ENCODE results near the gene SELENBP1.
"Not testable (repeated sequence)": the region's sequence is repeated elsewhere in the genome, so short reads cannot be mapped to it uniquely, and the experiment has no call there.

The SELENBP1 gene

DNA sequence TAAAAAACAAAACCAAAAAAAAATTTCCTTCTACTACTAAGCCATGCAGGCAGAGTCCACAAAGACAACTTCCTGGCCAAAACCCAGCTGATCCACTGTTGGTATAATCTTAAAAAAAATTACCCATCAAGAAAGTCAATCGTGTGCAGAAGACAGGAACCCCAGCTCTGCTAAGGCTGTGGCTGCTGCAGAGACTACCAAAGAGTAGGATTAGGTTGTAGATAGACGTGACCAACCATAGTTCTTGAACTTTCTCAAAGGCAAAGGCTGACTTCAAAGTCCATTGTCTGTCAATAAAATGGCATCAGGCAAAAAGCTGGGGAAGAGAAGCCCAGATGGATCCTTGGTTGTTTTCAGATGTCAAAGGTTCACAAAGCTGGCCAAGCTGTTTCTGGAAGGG, 30.3 kb upstream of the SELENBP1 start:
- H3K27me3 ChIP-seq (replicated peaks; ENCODE audit: control insufficient read depth, insufficient read depth, low read length, poor library complexity, severe bottlenecking) = no peaks in the 10 kb centered on the region
- no peak for DNase-seq
- H3K4me3 ChIP-seq (ENCODE audit: insufficient read depth, low read depth, low read length, poor library complexity, severe bottlenecking) = no peak overlapping the region
- peaks cover 59% of the 10 kb centered on the region for H3K36me3 ChIP-seq (ENCODE audit: control insufficient read depth, insufficient read depth, low read length)
- no peaks in the 10 kb centered on the region for H3K9me3 ChIP-seq (ENCODE audit: control insufficient read depth, low read length)
- peaks cover 9% of the 10 kb centered on the region for H3K4me1 ChIP-seq (ENCODE audit: control insufficient read depth, insufficient read depth, low read length, poor library complexity, severe bottlenecking)
- no peak overlapping the region for H3K27ac ChIP-seq (ENCODE audit: insufficient read depth, low read length, poor library complexity, severe bottlenecking)

GRCh38 chr1:151401860-151402259, 29.4 kb upstream of the SELENBP1 start:
- H3K27ac ChIP-seq (ENCODE audit: insufficient read depth, low read length, poor library complexity, severe bottlenecking) = no peak overlapping the region
- no peak overlapping the region for H3K4me3 ChIP-seq (ENCODE audit: insufficient read depth, low read depth, low read length, poor library complexity, severe bottlenecking)
- H3K9me3 ChIP-seq (ENCODE audit: control insufficient read depth, low read length) = no peaks in the 10 kb centered on the region
- H3K36me3 ChIP-seq (ENCODE audit: control insufficient read depth, insufficient read depth, low read length) = peaks cover 52% of the 10 kb centered on the region
- H3K27me3 ChIP-seq (replicated peaks; ENCODE audit: control insufficient read depth, insufficient read depth, low read length, poor library complexity, severe bottlenecking) = no peaks in the 10 kb centered on the region
- peaks cover 9% of the 10 kb centered on the region for H3K4me1 ChIP-seq (ENCODE audit: control insufficient read depth, insufficient read depth, low read length, poor library complexity, severe bottlenecking)
- DNase-seq = no peak

- no peak overlapping the region for H3K27ac ChIP-seq (ENCODE audit: insufficient read depth, low read length, poor library complexity, severe bottlenecking)
- H3K27me3 ChIP-seq (replicated peaks; ENCODE audit: control insufficient read depth, insufficient read depth, low read length, poor library complexity, severe bottlenecking) = no peaks in the 10 kb centered on the region
- no peak overlapping the region for H3K4me3 ChIP-seq (ENCODE audit: insufficient read depth, low read depth, low read length, poor library complexity, severe bottlenecking)
- peaks cover 45% of the 10 kb centered on the region for H3K36me3 ChIP-seq (ENCODE audit: control insufficient read depth, insufficient read depth, low read length)
- no peak for DNase-seq
- peaks cover 9% of the 10 kb centered on the region for H3K4me1 ChIP-seq (ENCODE audit: control insufficient read depth, insufficient read depth, low read length, poor library complexity, severe bottlenecking)
- no peaks in the 10 kb centered on the region for H3K9me3 ChIP-seq (ENCODE audit: control insufficient read depth, low read length)
These were observed 28.8 kb upstream of the SELENBP1 start for GRCh38 chr1:151401125-151401788.

DNA sequence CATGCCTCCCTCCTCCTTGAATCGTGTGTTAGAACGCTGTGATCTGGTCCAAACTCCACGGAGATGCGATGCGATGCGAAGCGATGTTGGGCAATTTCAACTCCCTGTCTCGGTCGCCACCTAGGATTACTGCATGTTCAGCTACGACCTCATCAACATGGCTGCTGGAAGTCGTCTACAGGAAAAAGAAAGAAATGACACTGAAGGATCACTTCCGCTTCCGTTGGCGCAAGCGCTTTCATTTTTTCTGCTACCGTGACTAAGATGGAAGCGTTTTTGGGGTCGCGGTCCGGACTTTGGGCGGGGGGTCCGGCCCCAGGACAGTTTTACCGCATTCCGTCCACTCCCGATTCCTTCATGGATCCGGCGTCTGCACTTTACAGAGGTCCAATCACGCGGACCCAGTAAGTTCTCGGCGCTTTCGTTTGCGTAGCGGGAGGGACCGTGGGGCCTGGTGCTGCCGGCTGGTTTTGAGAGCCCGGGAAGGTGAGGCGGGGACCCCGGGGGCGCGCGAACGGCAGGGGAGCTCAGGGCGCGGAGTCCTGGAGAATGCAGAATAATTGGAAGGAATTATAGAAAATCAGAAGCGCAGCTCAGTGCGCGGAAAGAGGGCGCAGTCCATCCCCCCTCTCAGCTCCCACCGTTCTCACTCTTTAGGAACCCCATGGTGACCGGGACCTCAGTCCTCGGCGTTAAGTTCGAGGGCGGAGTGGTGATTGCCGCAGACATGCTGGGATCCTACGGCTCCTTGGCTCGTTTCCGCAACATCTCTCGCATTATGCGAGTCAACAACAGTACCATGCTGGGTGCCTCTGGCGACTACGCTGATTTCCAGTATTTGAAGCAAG, 27.0 kb upstream of the SELENBP1 start, which contains the start of gene PSMB4:
PSMB4 (plus strand) TSS at position 250 of the 848 bp plus-strand sequence; CDS start at position 265, 15 bp downstream.
- Histone ChIP-seq H3K9me3 (ENCODE audit: control insufficient read depth, low read length) (no peaks in the 10 kb centered on the region), H3K4me1 (ENCODE audit: control insufficient read depth, insufficient read depth, low read length, poor library complexity, severe bottlenecking) (peaks cover 9% of the 10 kb centered on the region), H3K27me3 (replicated peaks; ENCODE audit: control insufficient read depth, insufficient read depth, low read length, poor library complexity, severe bottlenecking) (no peaks in the 10 kb centered on the region), H3K27ac (ENCODE audit: insufficient read depth, low read length, poor library complexity, severe bottlenecking) (peak within 1 kb of the TSS; percentile 93), H3K4me3 (ENCODE audit: insufficient read depth, low read depth, low read length, poor library complexity, severe bottlenecking) (peak within 1 kb of the TSS; percentile 97), H3K36me3 (ENCODE audit: control insufficient read depth, insufficient read depth, low read length) (peaks cover 28% of the 10 kb centered on the region)
- DNase-seq = peak; percentile 68 to 79 (median 75)

DNA sequence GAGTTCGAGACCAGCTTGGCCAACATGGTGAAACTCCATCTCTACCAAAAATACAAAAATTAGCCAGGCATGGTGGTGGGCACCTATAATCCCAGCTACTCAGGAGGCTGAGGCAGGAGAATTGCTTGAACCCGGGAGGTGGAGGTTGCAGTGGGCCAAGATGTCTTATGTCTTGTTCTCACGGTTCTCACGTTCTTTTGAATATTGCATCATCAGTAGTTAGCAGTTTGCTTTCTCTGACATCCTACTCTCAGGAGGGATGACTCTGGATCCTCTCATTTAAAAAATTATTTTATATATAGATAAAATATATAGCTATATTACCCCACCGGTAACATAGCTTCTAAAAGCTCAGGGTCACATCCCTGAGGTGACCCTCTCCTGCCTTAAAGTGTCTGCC, 23.8 kb upstream of the SELENBP1 start:
- H3K9me3 ChIP-seq (ENCODE audit: control insufficient read depth, low read length); H3K27ac ChIP-seq (ENCODE audit: insufficient read depth, low read length, poor library complexity, severe bottlenecking); H3K4me3 ChIP-seq (ENCODE audit: insufficient read depth, low read depth, low read length, poor library complexity, severe bottlenecking); H3K27me3 ChIP-seq (replicated peaks; ENCODE audit: control insufficient read depth, insufficient read depth, low read length, poor library complexity, severe bottlenecking); H3K4me1 ChIP-seq (ENCODE audit: control insufficient read depth, insufficient read depth, low read length, poor library complexity, severe bottlenecking); DNase-seq: not testable (repeated sequence)
- H3K36me3 ChIP-seq (ENCODE audit: control insufficient read depth, insufficient read depth, low read length) = peaks cover 11% of the 10 kb centered on the region

DNA sequence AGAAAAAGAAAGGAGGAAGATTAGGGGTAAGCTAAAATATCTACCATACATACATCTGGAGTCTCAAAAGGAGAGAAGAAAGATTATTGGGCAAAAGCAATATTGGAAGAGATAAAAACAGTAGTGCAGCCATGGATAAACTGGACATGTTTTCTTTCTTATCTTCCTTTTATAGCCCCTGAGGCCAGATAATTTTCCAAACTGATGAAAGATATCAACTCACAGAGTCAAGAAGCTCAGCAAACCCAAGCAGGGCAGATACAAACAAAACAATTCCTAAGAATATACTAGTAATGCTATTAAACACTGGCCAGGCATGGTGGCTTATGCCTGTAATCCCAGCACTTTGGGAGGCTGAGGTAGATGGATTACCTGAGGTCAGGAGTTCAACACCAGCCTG, 21.1 kb upstream of the SELENBP1 start:
- no peak for DNase-seq
- Histone ChIP-seq H3K27ac (ENCODE audit: insufficient read depth, low read length, poor library complexity, severe bottlenecking) (no peak overlapping the region), H3K4me1 (ENCODE audit: control insufficient read depth, insufficient read depth, low read length, poor library complexity, severe bottlenecking) (no peaks in the 10 kb centered on the region), H3K27me3 (replicated peaks; ENCODE audit: control insufficient read depth, insufficient read depth, low read length, poor library complexity, severe bottlenecking) (no peaks in the 10 kb centered on the region), H3K4me3 (ENCODE audit: insufficient read depth, low read depth, low read length, poor library complexity, severe bottlenecking) (no peak overlapping the region), H3K9me3 (ENCODE audit: control insufficient read depth, low read length) (no peaks in the 10 kb centered on the region), H3K36me3 (ENCODE audit: control insufficient read depth, insufficient read depth, low read length) (no peaks in the 10 kb centered on the region)

DNA sequence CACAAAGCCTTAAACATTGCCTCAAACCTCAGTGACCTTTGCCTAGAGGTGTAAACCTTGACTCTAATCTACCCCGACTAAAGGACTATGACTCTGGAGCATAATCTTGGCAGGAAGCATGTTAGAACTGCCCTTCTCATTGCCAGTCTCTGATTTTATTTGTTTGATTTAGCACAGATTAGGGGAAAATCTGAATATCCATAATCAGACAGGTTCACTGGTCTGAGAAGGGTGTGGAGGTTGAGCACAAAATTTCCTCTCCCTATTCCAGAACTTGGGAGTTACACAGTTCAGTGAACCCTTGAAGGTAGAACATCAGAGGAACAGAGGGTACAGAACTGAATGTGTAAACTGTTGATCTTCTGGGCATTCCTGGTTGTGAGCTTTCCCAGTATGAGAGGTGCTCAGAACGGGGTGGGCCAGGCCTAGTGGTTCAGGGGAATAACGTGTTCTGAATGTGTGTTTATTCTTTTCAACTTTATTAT, 18.6 kb upstream of the SELENBP1 start:
- Histone ChIP-seq H3K36me3 (ENCODE audit: control insufficient read depth, insufficient read depth, low read length) (no peaks in the 10 kb centered on the region), H3K4me3 (ENCODE audit: insufficient read depth, low read depth, low read length, poor library complexity, severe bottlenecking) (no peak overlapping the region), H3K9me3 (ENCODE audit: control insufficient read depth, low read length) (no peaks in the 10 kb centered on the region), H3K4me1 (ENCODE audit: control insufficient read depth, insufficient read depth, low read length, poor library complexity, severe bottlenecking) (no peaks in the 10 kb centered on the region), H3K27me3 (replicated peaks; ENCODE audit: control insufficient read depth, insufficient read depth, low read length, poor library complexity, severe bottlenecking) (no peaks in the 10 kb centered on the region), H3K27ac (ENCODE audit: insufficient read depth, low read length, poor library complexity, severe bottlenecking) (no peak overlapping the region)
- no peak for DNase-seq

GRCh38 chr1:151390221-151391078, 17.9 kb upstream of the SELENBP1 start:
- not testable (repeated sequence) for H3K36me3 ChIP-seq (ENCODE audit: control insufficient read depth, insufficient read depth, low read length); DNase-seq; H3K4me1 ChIP-seq (ENCODE audit: control insufficient read depth, insufficient read depth, low read length, poor library complexity, severe bottlenecking); H3K4me3 ChIP-seq (ENCODE audit: insufficient read depth, low read depth, low read length, poor library complexity, severe bottlenecking); H3K9me3 ChIP-seq (ENCODE audit: control insufficient read depth, low read length); H3K27ac ChIP-seq (ENCODE audit: insufficient read depth, low read length, poor library complexity, severe bottlenecking); H3K27me3 ChIP-seq (replicated peaks; ENCODE audit: control insufficient read depth, insufficient read depth, low read length, poor library complexity, severe bottlenecking)

DNA sequence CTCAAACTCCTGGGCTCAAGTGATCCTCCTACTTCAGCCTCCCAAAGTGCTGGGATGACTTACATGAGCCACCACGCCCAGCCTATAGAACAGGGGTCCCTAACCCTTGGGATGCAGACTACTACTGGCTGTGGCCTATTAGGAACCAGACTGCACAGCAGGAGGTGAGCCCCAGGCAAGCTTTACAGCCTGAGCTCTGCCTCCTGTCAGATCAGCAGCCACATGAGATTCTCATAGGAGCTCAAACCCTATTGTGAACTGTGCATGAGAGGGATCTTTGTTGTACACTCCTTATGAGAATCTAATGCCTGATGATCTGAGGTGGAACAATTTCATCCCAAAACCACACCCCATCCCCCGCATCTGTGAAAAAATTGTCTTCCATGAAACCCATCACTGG, 13.5 kb upstream of the SELENBP1 start:
- Histone ChIP-seq H3K4me3 (ENCODE audit: insufficient read depth, low read depth, low read length, poor library complexity, severe bottlenecking) (no peak overlapping the region), H3K9me3 (ENCODE audit: control insufficient read depth, low read length) (no peaks in the 10 kb centered on the region), H3K36me3 (ENCODE audit: control insufficient read depth, insufficient read depth, low read length) (no peaks in the 10 kb centered on the region), H3K27me3 (replicated peaks; ENCODE audit: control insufficient read depth, insufficient read depth, low read length, poor library complexity, severe bottlenecking) (no peaks in the 10 kb centered on the region), H3K4me1 (ENCODE audit: control insufficient read depth, insufficient read depth, low read length, poor library complexity, severe bottlenecking) (no peaks in the 10 kb centered on the region), H3K27ac (ENCODE audit: insufficient read depth, low read length, poor library complexity, severe bottlenecking) (no peak overlapping the region)
- DNase-seq = no peak
